Measurements from ENCODE around the gene LRP2BP. TPM values are rescaled to one million over a fixed set of nuclear protein-coding genes. Genes with fewer than 3 reads are reported as not detected.
"Not testable (repeated sequence)": the region's sequence is repeated elsewhere in the genome, so short reads cannot be mapped to it uniquely, and the experiment has no call there.

LRP2BP gene
- total RNA-seq, 1 experiment from 2014 or later: 0.19 TPM

DNA sequence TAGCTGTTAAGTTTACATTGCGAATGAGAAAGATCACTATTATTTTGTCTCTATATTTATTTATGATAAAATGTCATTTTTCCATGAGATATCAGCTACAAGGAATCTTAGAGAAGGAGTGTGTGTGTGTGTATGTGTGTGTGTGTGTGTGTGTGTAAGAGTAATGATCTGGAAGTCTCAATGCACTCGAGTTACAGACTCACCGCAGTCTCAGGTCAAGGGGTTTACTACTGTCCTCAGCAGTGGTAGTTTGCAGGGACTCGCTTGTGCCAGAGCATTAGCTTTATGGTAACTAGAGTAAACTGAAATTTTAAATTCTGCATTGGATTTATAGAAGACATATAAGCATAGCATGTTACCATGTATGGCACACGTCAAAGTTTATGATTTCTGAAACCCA is 30.8 kb downstream of the LRP2BP start:
- TF ChIP-seq, protein P1, sequence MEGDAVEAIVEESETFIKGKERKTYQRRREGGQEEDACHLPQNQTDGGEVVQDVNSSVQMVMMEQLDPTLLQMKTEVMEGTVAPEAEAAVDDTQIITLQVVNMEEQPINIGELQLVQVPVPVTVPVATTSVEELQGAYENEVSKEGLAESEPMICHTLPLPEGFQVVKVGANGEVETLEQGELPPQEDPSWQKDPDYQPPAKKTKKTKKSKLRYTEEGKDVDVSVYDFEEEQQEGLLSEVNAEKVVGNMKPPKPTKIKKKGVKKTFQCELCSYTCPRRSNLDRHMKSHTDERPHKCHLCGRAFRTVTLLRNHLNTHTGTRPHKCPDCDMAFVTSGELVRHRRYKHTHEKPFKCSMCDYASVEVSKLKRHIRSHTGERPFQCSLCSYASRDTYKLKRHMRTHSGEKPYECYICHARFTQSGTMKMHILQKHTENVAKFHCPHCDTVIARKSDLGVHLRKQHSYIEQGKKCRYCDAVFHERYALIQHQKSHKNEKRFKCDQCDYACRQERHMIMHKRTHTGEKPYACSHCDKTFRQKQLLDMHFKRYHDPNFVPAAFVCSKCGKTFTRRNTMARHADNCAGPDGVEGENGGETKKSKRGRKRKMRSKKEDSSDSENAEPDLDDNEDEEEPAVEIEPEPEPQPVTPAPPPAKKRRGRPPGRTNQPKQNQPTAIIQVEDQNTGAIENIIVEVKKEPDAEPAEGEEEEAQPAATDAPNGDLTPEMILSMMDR (conservative IDR thresholded peaks at IDR 0.05; ENCODE audit: low read depth, low read length): no peak
- TF ChIP-seq EZH2 (IDR thresholded peaks at IDR 0.05; ENCODE audit: borderline replicate concordance, low read depth, low read length, poor library complexity, severe bottlenecking): no peak
- CTCF ChIA-PET: no interaction called here
- H3K36me3 ChIP-seq (ENCODE audit: insufficient read depth, low read length, poor library complexity, severe bottlenecking): no peaks in the 10 kb centered on the region
- no TSS peak for BruUV-seq (replicated peaks)
- no peaks in the 10 kb centered on the region for H3K9me3 ChIP-seq (ENCODE audit: low read depth, low read length, poor library complexity, severe bottlenecking)
- no peak overlapping the region for H3K4me3 ChIP-seq (ENCODE audit: low read depth, low read length, poor library complexity, severe bottlenecking)
- no peaks in the 10 kb centered on the region for H3K27me3 ChIP-seq (replicated peaks; ENCODE audit: insufficient read depth, low read depth, low read length, poor library complexity)
- H3K4me1 ChIP-seq (ENCODE audit: insufficient read depth, low read length, poor library complexity, severe bottlenecking): peaks cover 4% of the 10 kb centered on the region
- DNase-seq (ENCODE audit: low spot score): no peak
- no peak overlapping the region for H3K27ac ChIP-seq (ENCODE audit: low read depth, low read length, poor library complexity, severe bottlenecking)
- intact Hi-C loops (cut with micrococcal nuclease; ENCODE audit: unreplicated experiment): no loop called here
- POLR2A ChIA-PET (ENCODE audit: low non-redundant PET): no interaction called here

DNA sequence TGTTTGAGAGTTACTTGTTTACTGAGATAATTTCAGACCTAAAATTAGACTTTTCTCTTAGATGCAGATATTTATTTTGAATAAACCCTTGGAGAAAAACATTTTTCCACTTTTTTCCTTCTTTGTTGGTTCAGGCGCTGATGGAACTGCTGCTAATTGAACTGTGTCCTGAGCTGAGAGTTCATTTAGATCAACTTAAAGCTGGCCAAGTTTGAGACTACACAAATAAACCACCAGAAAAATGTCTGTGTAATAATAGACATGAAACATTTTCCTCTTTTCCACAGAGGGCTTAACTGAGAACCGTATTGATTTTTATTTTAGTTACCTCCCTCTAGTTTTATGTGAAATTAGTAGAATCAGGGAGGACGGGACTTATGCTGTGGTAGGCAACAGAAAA is 32.5 kb downstream of the LRP2BP start:
- no peak for DNase-seq (ENCODE audit: low spot score)
- Histone ChIP-seq H3K27me3 (replicated peaks; ENCODE audit: insufficient read depth, low read depth, low read length, poor library complexity) (no peaks in the 10 kb centered on the region), H3K27ac (ENCODE audit: low read depth, low read length, poor library complexity, severe bottlenecking) (no peak overlapping the region), H3K4me1 (ENCODE audit: insufficient read depth, low read length, poor library complexity, severe bottlenecking) (no peaks in the 10 kb centered on the region), H3K9me3 (ENCODE audit: low read depth, low read length, poor library complexity, severe bottlenecking) (no peaks in the 10 kb centered on the region), H3K4me3 (ENCODE audit: low read depth, low read length, poor library complexity, severe bottlenecking) (no peak overlapping the region), H3K36me3 (ENCODE audit: insufficient read depth, low read length, poor library complexity, severe bottlenecking) (no peaks in the 10 kb centered on the region)
- intact Hi-C loops (cut with micrococcal nuclease; ENCODE audit: unreplicated experiment): no loop called here
- ChIA-PET CTCF (no interaction called here), POLR2A (ENCODE audit: low non-redundant PET) (no interaction called here)
- BruUV-seq (replicated peaks): no TSS peak
- TF ChIP-seq, protein P1 (conservative IDR thresholded peaks at IDR 0.05; ENCODE audit: low read depth, low read length): no peak
- no peak for TF ChIP-seq EZH2 (IDR thresholded peaks at IDR 0.05; ENCODE audit: borderline replicate concordance, low read depth, low read length, poor library complexity, severe bottlenecking)

DNA sequence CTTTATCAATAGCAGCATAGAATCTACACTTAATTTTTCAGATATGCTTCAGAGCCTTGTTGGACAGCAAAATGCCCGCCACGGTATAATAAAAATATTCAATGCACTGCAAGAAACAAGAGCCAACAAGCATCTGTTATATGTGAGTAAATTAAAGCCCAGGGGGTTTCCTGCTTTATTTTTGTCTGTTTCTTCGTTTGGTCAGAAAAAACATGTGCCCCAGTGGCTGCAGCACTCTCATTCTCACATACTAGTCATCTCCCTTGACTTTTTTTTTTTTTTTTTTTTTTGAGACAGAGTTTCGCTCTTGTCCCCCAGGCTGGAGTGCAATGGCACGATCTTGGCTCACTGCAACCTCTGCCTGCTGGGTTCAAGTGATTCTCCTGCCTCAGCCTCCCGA is 33.2 kb downstream of the LRP2BP start:
- intact Hi-C loops (cut with micrococcal nuclease; ENCODE audit: unreplicated experiment); H3K4me1 ChIP-seq (ENCODE audit: insufficient read depth, low read length, poor library complexity, severe bottlenecking); H3K27me3 ChIP-seq (replicated peaks; ENCODE audit: insufficient read depth, low read depth, low read length, poor library complexity); H3K9me3 ChIP-seq (ENCODE audit: low read depth, low read length, poor library complexity, severe bottlenecking); H3K36me3 ChIP-seq (ENCODE audit: insufficient read depth, low read length, poor library complexity, severe bottlenecking); BruUV-seq (replicated peaks); CTCF ChIA-PET; DNase-seq (ENCODE audit: low spot score); POLR2A ChIA-PET (ENCODE audit: low non-redundant PET); H3K27ac ChIP-seq (ENCODE audit: low read depth, low read length, poor library complexity, severe bottlenecking); H3K4me3 ChIP-seq (ENCODE audit: low read depth, low read length, poor library complexity, severe bottlenecking): not testable (repeated sequence)

DNA sequence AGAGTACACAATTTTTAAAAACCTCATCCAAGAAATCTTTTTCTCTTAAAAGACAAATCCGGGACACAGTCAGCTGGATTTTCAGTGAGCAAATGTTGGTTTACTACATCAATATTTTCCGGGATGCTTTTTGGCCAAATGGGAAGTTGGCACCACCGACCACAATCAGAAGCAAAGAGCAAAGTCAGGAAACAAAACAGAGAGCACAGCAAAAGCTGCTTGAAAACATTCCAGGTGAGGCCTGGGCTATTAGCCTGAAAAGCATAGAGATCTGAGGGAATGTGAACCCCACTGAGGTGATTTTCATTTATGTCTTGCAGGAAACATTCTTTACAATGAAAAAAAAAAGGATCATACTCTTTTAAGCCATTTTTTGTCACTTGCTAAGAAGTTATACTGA is 33.9 kb downstream of the LRP2BP start:
- CTCF ChIA-PET: no interaction called here
- no TSS peak for BruUV-seq (replicated peaks)

More for the DNA sequence above, 33.9 kb downstream of the LRP2BP start:
- no peak for DNase-seq (ENCODE audit: low spot score)
- Histone ChIP-seq H3K27ac (ENCODE audit: low read depth, low read length, poor library complexity, severe bottlenecking) (no peak overlapping the region), H3K36me3 (ENCODE audit: insufficient read depth, low read length, poor library complexity, severe bottlenecking) (no peaks in the 10 kb centered on the region), H3K27me3 (replicated peaks; ENCODE audit: insufficient read depth, low read depth, low read length, poor library complexity) (no peaks in the 10 kb centered on the region), H3K4me1 (ENCODE audit: insufficient read depth, low read length, poor library complexity, severe bottlenecking) (no peaks in the 10 kb centered on the region), H3K9me3 (ENCODE audit: low read depth, low read length, poor library complexity, severe bottlenecking) (no peaks in the 10 kb centered on the region), H3K4me3 (ENCODE audit: low read depth, low read length, poor library complexity, severe bottlenecking) (no peak overlapping the region)
- TF ChIP-seq, protein P1 (conservative IDR thresholded peaks at IDR 0.05; ENCODE audit: low read depth, low read length): no peak
- no peak for TF ChIP-seq EZH2 (IDR thresholded peaks at IDR 0.05; ENCODE audit: borderline replicate concordance, low read depth, low read length, poor library complexity, severe bottlenecking)
- intact Hi-C loops (cut with micrococcal nuclease; ENCODE audit: unreplicated experiment): no loop called here
- POLR2A ChIA-PET (ENCODE audit: low non-redundant PET): interaction anchor here (0.6 kb wide), 1 partner anchor 19 kb away, joined by 5 read pairs; no protein-coding TSS in a partner anchor

Measured in A673 (cell line).